H1 (cell line): ENCODE results near the gene TSHR. TPM values are rescaled to one million over a fixed set of nuclear protein-coding genes. Genes with fewer than 3 reads are reported as not detected.

Experiments
- CTCF ChIA-PET: fragments of 300-600 bp; sonication (Branson Sonifier 250); formaldehyde crosslinking; loops from one replicate; lab custom pipeline; 2021; ENCODE audit not compliant: partially characterized antibody; lab: Charles Lee
- POLR2A ChIA-PET: fragments of 300-600 bp; sonication (Branson Sonifier 250); formaldehyde crosslinking; loops from one replicate; lab custom pipeline; 2021; ENCODE audit warnings: inconsistent platforms; ENCODE audit not compliant: partially characterized antibody; lab: Charles Lee
- DNase-seq, 2 experiments: peaks; one replicate each; pipeline versions ENCODE4 v3.0.0 to v3.0.0-alpha.2; 2010 to 2022; ENCODE audit warnings: low spot score in 2 of 2, low read depth in 1 of 2, mixed read lengths in 1 of 2
- FAIRE-seq: peaks from 2 replicates; lab custom pipeline; 2011; peaks lifted over from hg19 to GRCh38; lab: Jason Lieb, UNC
- H2AFZ ChIP-seq: 2 replicates; pipeline ENCODE4 v1.8.1; 2012; ENCODE audit warnings: low read length, inconsistent platforms
- H2AK5ac ChIP-seq: 2 replicates; pipeline ENCODE4 v1.6.1; 2013; ENCODE audit warnings: low read depth, low read length
- H2BK120ac ChIP-seq: replicated peaks from 2 replicates; pipeline ENCODE3; 2013; ENCODE audit warnings: low read depth, low read length, inconsistent platforms
- H2BK12ac ChIP-seq: 2 replicates; pipeline ENCODE4 v1.6.1; 2013; ENCODE audit warnings: low read depth, low read length
- H2BK15ac ChIP-seq: 2 replicates; pipeline ENCODE4 v1.6.1; 2013; ENCODE audit warnings: low read length
- H2BK20ac ChIP-seq: 2 replicates; pipeline ENCODE4 v1.6.1; 2013; ENCODE audit warnings: low read length
- H2BK5ac ChIP-seq: 2 replicates; pipeline ENCODE4 v1.6.1; 2013; ENCODE audit warnings: low read depth, low read length
- H3K14ac ChIP-seq: 2 replicates; pipeline ENCODE4 v1.6.1; 2013; ENCODE audit warnings: inconsistent platforms; ENCODE audit not compliant: insufficient read length
- H3K18ac ChIP-seq: 2 replicates; pipeline ENCODE4 v1.6.1; 2013; ENCODE audit warnings: low read length; ENCODE audit errors: extremely low read depth
- H3K23ac ChIP-seq: 2 replicates; pipeline ENCODE4 v1.6.1; 2013; ENCODE audit warnings: inconsistent platforms; ENCODE audit not compliant: insufficient read length
- H3K23me2 ChIP-seq: 2 replicates; pipeline ENCODE4 v1.6.1; 2013; ENCODE audit warnings: low read depth, low read length
- H3K27ac ChIP-seq: 2 replicates; pipeline ENCODE4 v1.6.1; 2011; ENCODE audit warnings: low read depth, low read length, inconsistent platforms
- H3K27me3 ChIP-seq, 4 experiments: replicated peaks in 1 of 4; 1 replicate in 1 of 4; 2 replicates in 3 of 4; pipeline versions ENCODE4 v1.6.1 to v1.8.1; 2011 to 2013; ENCODE audit warnings: low read length in 3 of 4, mild to moderate bottlenecking in 3 of 4, inconsistent platforms in 2 of 4, mixed read lengths in 2 of 4, moderate library complexity in 1 of 4; ENCODE audit not compliant: control insufficient read depth in 3 of 4, insufficient read depth in 3 of 4; ENCODE audit errors: extremely low read depth in 1 of 4
- H3K36me3 ChIP-seq, 4 experiments: 2 replicates each; pipeline versions ENCODE4 v1.6.1 to v1.8.1; 2011 to 2013; ENCODE audit warnings: mild to moderate bottlenecking in 4 of 4, low read length in 3 of 4, moderate library complexity in 2 of 4, control low read depth in 1 of 4, inconsistent platforms in 1 of 4; ENCODE audit not compliant: insufficient read depth in 4 of 4, control insufficient read depth in 2 of 4
- H3K4ac ChIP-seq: replicated peaks from 2 replicates; pipeline ENCODE3; 2013; ENCODE audit warnings: low read length, low read depth, mixed read lengths, inconsistent platforms; ENCODE audit not compliant: insufficient read length
- H3K4me1 ChIP-seq, 4 experiments: replicated peaks in 1 of 4; 1 replicate in 1 of 4; 2 replicates in 3 of 4; pipeline versions ENCODE4 v1.6.1 to v1.8.1; 2011 to 2013; ENCODE audit warnings: low read length in 3 of 4, inconsistent platforms in 2 of 4, mixed read lengths in 1 of 4; ENCODE audit not compliant: insufficient read depth in 4 of 4, control insufficient read depth in 3 of 4
- H3K4me2 ChIP-seq, 2 experiments: 2 replicates each; pipeline versions ENCODE4 v1.6.1 to v1.8.1; 2011 to 2013; ENCODE audit warnings: low read depth in 2 of 2, low read length in 2 of 2, control low read depth in 1 of 2, inconsistent platforms in 1 of 2, mild to moderate bottlenecking in 1 of 2; ENCODE audit not compliant: insufficient read depth in 1 of 2
- H3K4me3 ChIP-seq, 4 experiments: fragments of 200-600, 300-600 bp in 1 of 4; sonication (generic), shearing (Covaris generic), sonication (Bioruptor Twin) in 1 of 4; 2 replicates each; pipeline versions ENCODE4 v1.5.1 to v1.8.1; 2011 to 2016; ENCODE audit warnings: low read length in 4 of 4, low read depth in 3 of 4, control low read depth in 2 of 4, inconsistent platforms in 2 of 4, mild to moderate bottlenecking in 2 of 4, mixed read lengths in 1 of 4, moderate library complexity in 1 of 4; ENCODE audit not compliant: insufficient read depth in 2 of 4; ENCODE audit errors: extremely low read depth in 1 of 4
- H3K56ac ChIP-seq: replicated peaks from 2 replicates; pipeline ENCODE3; 2013; ENCODE audit warnings: low read depth, mild to moderate bottlenecking, mixed read lengths, low read length, inconsistent platforms; ENCODE audit not compliant: insufficient read length
- H3K79me1 ChIP-seq: 2 replicates; pipeline ENCODE4 v1.6.1; 2013; ENCODE audit warnings: low read depth, low read length, control low read depth
- H3K79me2 ChIP-seq, 2 experiments: 2 replicates each; pipeline versions ENCODE4 v1.6.1 to v1.8.1; 2012 to 2013; ENCODE audit warnings: low read length in 2 of 2, mild to moderate bottlenecking in 2 of 2, inconsistent platforms in 1 of 2; ENCODE audit not compliant: insufficient read depth in 2 of 2, control insufficient read depth in 1 of 2
- H3K9ac ChIP-seq, 4 experiments: replicated peaks in 1 of 4; 1 replicate in 1 of 4; 2 replicates in 3 of 4; pipeline versions ENCODE4 v1.6.1 to v1.8.1; 2011 to 2013; ENCODE audit warnings: low read depth in 3 of 4, low read length in 3 of 4, control low read depth in 2 of 4, mild to moderate bottlenecking in 2 of 4, moderate library complexity in 2 of 4, inconsistent platforms in 1 of 4; ENCODE audit errors: extremely low read depth in 1 of 4
- H3K9me3 ChIP-seq, 2 experiments: 2 replicates each; pipeline versions ENCODE4 v1.6.1 to v1.8.1; 2012 to 2013; ENCODE audit warnings: mild to moderate bottlenecking in 2 of 2, moderate library complexity in 2 of 2, control low read depth in 1 of 2, inconsistent platforms in 1 of 2, low read depth in 1 of 2, low read length in 1 of 2, mixed read lengths in 1 of 2; ENCODE audit not compliant: insufficient read depth in 2 of 2
- H4K20me1 ChIP-seq, 2 experiments: replicated peaks in 1 of 2; 2 replicates each; pipeline versions ENCODE3 to v1.8.1; 2011 to 2013; ENCODE audit warnings: inconsistent platforms in 2 of 2, low read length in 2 of 2, mild to moderate bottlenecking in 1 of 2; ENCODE audit not compliant: insufficient read depth in 2 of 2, control insufficient read depth in 1 of 2
- H4K5ac ChIP-seq: 2 replicates; pipeline ENCODE4 v1.6.1; 2013; ENCODE audit warnings: low read length, low read depth, mixed read lengths, inconsistent platforms; ENCODE audit not compliant: insufficient read length
- H4K8ac ChIP-seq: 2 replicates; pipeline ENCODE4 v1.8.0; 2013; ENCODE audit warnings: mild to moderate bottlenecking, moderate library complexity, low read length, inconsistent platforms; ENCODE audit not compliant: insufficient read depth; ENCODE audit errors: extremely low read depth
- H4K91ac ChIP-seq: replicated peaks from 2 replicates; pipeline ENCODE3; 2013; ENCODE audit warnings: low read length, mixed read lengths, inconsistent platforms; ENCODE audit not compliant: insufficient read length
- CEBPB ChIP-seq: IDR thresholded peaks from 2 replicates; pipeline ENCODE4 v1.6.1; 2012; ENCODE audit warnings: low read depth, low read length
- CREB1 ChIP-seq: IDR thresholded peaks from 2 replicates; pipeline ENCODE4 v1.6.1; 2012; ENCODE audit warnings: inconsistent platforms
- HDAC2 ChIP-seq, 2 experiments: fragments of 300-600 bp in 1 of 2; sonication (generic) in 1 of 2; IDR thresholded peaks; 2 replicates each; pipeline ENCODE4 v1.6.1; 2011 to 2012; ENCODE audit warnings: low read depth in 2 of 2, low read length in 2 of 2, mild to moderate bottlenecking in 2 of 2, moderate library complexity in 2 of 2, borderline replicate concordance in 1 of 2, inconsistent platforms in 1 of 2
- NANOG ChIP-seq: IDR thresholded peaks from 2 replicates; pipeline ENCODE4 v1.6.1; 2011; ENCODE audit warnings: low read length, low read depth, mild to moderate bottlenecking, inconsistent platforms; ENCODE audit not compliant: insufficient read depth, poor library complexity, severe bottlenecking
- RBBP5 ChIP-seq: IDR thresholded peaks from 2 replicates; pipeline ENCODE4 v1.7.1; 2012; ENCODE audit warnings: low read depth, mild to moderate bottlenecking, inconsistent platforms, low read length, moderate library complexity, borderline replicate concordance
- RFX5 ChIP-seq: IDR thresholded peaks from 2 replicates; pipeline ENCODE4 v1.6.1; 2011; ENCODE audit warnings: low read depth, low read length, improper control_type of control experiment, borderline replicate concordance
- RXRA ChIP-seq: IDR thresholded peaks from 2 replicates; pipeline ENCODE4 v1.6.1; 2011; ENCODE audit warnings: low read depth, mild to moderate bottlenecking, low read length, moderate library complexity; ENCODE audit not compliant: insufficient read depth
- SIN3A ChIP-seq, 2 experiments: IDR thresholded peaks in 1 of 2; conservative IDR thresholded peaks in 1 of 2; 2 replicates each; pipeline ENCODE4 v1.6.1; 2011 to 2012; ENCODE audit warnings: low read length in 2 of 2, improper control_type of control experiment in 1 of 2, low read depth in 1 of 2, mild to moderate bottlenecking in 1 of 2
- SP2 ChIP-seq: IDR thresholded peaks from 2 replicates; pipeline ENCODE4 v1.6.1; 2012; ENCODE audit warnings: mild to moderate bottlenecking, low read length, inconsistent platforms
- SUZ12 ChIP-seq: fragments of 200-600 bp; sonication (generic); IDR thresholded peaks from 2 replicates; pipeline ENCODE4 v1.6.1; 2012; ENCODE audit warnings: mild to moderate bottlenecking, inconsistent platforms, low read length, moderate library complexity, mixed read lengths
- TAF1 ChIP-seq: IDR thresholded peaks from 2 replicates; pipeline ENCODE4 v1.6.1; 2011; ENCODE audit warnings: mild to moderate bottlenecking, low read depth, low read length
- TAF7 ChIP-seq: optimal IDR thresholded peaks from 2 replicates; pipeline ENCODE3; 2011; ENCODE audit warnings: low read depth, mild to moderate bottlenecking, inconsistent platforms, low read length, moderate library complexity, borderline replicate concordance
- WGBS, 2 experiments: shearing (Covaris generic) in 1 of 2; methylation state at CpG; one replicate each; pipeline versions ENCODE4 v1.1.6 to v1.1.7; 2013 to 2015; ENCODE audit warnings: low lambda C conversion rate in 2 of 2, mixed read lengths in 2 of 2, inconsistent platforms in 1 of 2, low coverage in 1 of 2, missing lambda C conversion rate in 1 of 2; ENCODE audit not compliant: insufficient replicate concordance in 2 of 2, insufficient coverage in 1 of 2, insufficient read length in 1 of 2; ENCODE audit errors: extremely low coverage in 1 of 2, missing lambda C conversion rate in 1 of 2; 5-methylcytosine and 5-hydroxymethylcytosine counted together
- polyA plus RNA-seq, 7 experiments: library from polyadenylated mRNA; depleted of rRNA in 3 of 7; stranded (reverse) in 5 of 7; unstranded in 2 of 7; fragments of >200 nt in 5 of 7; fragments of 200-250 nt in 2 of 7; gene quantifications; 1 replicate in 5 of 7; 2 replicates in 1 of 7; 4 replicates in 1 of 7; pipeline versions ENCODE4 v1.2.1 to v1.2.3, GENCODE V29; 2011 to 2013; ENCODE audit warnings: missing spikeins in 2 of 7, mixed read lengths in 2 of 7
- total RNA-seq: library from RNA; stranded (reverse); fragmentation: NEBNext Ultra II Directional; extraction: Animal tissue kit (Norgen Biotek cat#: 25700); gene quantifications from 2 replicates; pipeline ENCODE4 v1.2.1, GENCODE V29; 2021

TSHR gene
- total and polyA plus RNA-seq, 2 of the 8 experiments (the other 6 are each of a cell fraction or from before 2014, with no cell fraction given) = 0.27 TPM; not detected in 1

- Histone ChIP-seq H3K23ac (no peak overlapping the region), H2BK12ac (no peak overlapping the region), H3K18ac (no peak overlapping the region), H3K14ac (no peak overlapping the region), H2AFZ (no peak overlapping the region), H3K23me2 (peaks cover 2% of the 10 kb centered on the region; the same call in 1 of the 2 replicates), H4K8ac (no peak overlapping the region), H2BK15ac (no peak overlapping the region), H3K79me1 (no peaks in the 10 kb centered on the region), H2BK20ac (no peak overlapping the region), H3K4me2 (no peak overlapping the region), H3K9ac (no peak overlapping the region), H3K79me2 (no peaks in the 10 kb centered on the region), H4K20me1 (no peaks in the 10 kb centered on the region), H3K56ac (no peak overlapping the region), H4K91ac (no peak overlapping the region), H3K27ac (no peak overlapping the region), H3K4ac (no peak overlapping the region), H3K36me3 (no peaks in the 10 kb centered on the region), H2AK5ac (no peak overlapping the region), H3K4me3 (no peak overlapping the region), H4K5ac (no peak overlapping the region), H3K27me3 (peaks cover 2 to 9% (median 6%) of the 10 kb centered on the region in 4 experiments; a peak in 5 of 7 replicates), H2BK120ac (no peak overlapping the region), H2BK5ac (no peak overlapping the region), H3K4me1 (peaks cover 0 to 6% (median under 1%) of the 10 kb centered on the region in 4 experiments; a peak in 2 of 7 replicates), H3K9me3 (no peaks in the 10 kb centered on the region)
- WGBS, 2 experiments = 93% methylated on average over 3 of the region's 3 CpGs; no CpG with 5 or more reads in 1 of the 2 experiments
- ChIA-PET POLR2A (no interaction called here), CTCF (interaction anchor here (0.6 to 1.7 kb wide), 4 partner anchors 16 to 211 kb away, joined by 3 to 8 read pairs (median 5); no protein-coding TSS in a partner anchor)
- FAIRE-seq = no peak
- DNase-seq = no peak
- TF ChIP-seq SUZ12 = no peak
- TF ChIP-seq CREB1 = no peak
- TF ChIP-seq CEBPB = no peak
- no peak for TF ChIP-seq TAF1
- TF ChIP-seq RXRA = no peak
- TF ChIP-seq HDAC2 (IDR thresholded peaks at IDR 0.05; ENCODE audit: borderline replicate concordance in 1 of 2, low read depth in 2 of 2, low read length in 2 of 2) = no peak
- TF ChIP-seq RFX5 = no peak
- TF ChIP-seq SP2 = no peak
- no peak for TF ChIP-seq RBBP5
- no peak for TF ChIP-seq TAF7
- TF ChIP-seq NANOG = no peak
- no peak for TF ChIP-seq SIN3A (conservative IDR thresholded peaks at IDR 0.05 in 1 of 2, IDR thresholded peaks at IDR 0.05 in 1 of 2; ENCODE audit: low read depth in 1 of 2, low read length in 2 of 2)
Measured at GRCh38 chr14:80958939-80959338, 3.5 kb downstream of the TSHR start.
